Measurements from ENCODE around the gene C10orf143.

DNA sequence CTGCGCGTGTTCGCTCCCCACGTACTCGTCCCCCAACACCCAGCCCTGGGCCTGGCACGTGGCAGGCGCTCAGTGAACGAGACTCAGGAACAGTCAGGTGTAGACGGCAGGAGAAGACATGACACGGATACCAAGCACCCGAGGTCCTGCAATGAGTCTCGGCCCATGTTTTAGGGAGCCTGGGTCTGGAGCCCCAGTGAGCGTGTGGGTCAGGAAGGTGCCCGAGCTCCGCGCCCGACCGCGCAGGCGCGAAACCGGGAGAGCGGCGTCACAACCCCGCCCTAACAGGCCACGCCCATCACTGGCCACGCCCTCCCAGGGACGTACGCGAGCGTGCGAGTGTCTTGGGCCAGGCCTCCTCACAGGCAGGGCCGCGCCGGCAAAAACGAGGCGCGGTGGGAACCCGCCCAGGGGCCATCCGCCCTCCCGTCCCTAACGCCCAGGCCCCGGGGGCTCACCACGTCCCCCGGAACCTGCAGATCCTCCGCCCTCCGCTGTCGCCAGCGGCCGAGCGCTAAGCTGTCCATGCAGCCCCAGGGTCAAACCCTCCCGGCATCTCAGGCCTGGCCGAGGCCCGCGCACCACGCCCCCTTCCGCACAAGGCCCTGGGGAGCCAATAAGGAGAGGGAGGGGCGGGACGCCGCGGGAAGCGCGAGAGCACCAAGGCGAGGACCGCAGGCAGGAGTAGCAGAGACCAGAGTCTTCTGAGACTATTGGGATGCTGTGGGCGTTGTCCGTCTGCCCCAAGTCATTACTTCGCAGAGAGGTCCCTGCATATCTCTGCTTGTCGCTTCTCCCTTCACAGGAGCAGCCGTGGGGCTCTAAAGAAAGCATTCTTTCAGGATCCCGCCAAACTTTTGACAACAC, at the start of gene C10orf143:
- TF ChIP-seq, protein P1, sequence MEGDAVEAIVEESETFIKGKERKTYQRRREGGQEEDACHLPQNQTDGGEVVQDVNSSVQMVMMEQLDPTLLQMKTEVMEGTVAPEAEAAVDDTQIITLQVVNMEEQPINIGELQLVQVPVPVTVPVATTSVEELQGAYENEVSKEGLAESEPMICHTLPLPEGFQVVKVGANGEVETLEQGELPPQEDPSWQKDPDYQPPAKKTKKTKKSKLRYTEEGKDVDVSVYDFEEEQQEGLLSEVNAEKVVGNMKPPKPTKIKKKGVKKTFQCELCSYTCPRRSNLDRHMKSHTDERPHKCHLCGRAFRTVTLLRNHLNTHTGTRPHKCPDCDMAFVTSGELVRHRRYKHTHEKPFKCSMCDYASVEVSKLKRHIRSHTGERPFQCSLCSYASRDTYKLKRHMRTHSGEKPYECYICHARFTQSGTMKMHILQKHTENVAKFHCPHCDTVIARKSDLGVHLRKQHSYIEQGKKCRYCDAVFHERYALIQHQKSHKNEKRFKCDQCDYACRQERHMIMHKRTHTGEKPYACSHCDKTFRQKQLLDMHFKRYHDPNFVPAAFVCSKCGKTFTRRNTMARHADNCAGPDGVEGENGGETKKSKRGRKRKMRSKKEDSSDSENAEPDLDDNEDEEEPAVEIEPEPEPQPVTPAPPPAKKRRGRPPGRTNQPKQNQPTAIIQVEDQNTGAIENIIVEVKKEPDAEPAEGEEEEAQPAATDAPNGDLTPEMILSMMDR (optimal IDR thresholded peaks at IDR 0.05 in 1 of 3, IDR thresholded peaks at IDR 0.05 in 1 of 3, conservative IDR thresholded peaks at IDR 0.05 in 1 of 3; ENCODE audit: extremely low read depth in 1 of 3, insufficient read depth in 2 of 3, low read length in 3 of 3): no peak
- no peak for TF ChIP-seq EZH2 (IDR thresholded peaks at IDR 0.05; ENCODE audit: low read length)
